Fibroblast of mammary gland (primary cell): Measurements from ENCODE around the gene SMAP2.

ENCODE experiments used
- DNase-seq: peaks from one replicate; pipeline ENCODE4 v3.0.0-alpha.2; 2010; ENCODE audit warnings: low read depth
- H3K4me3 ChIP-seq: 2 replicates; pipeline ENCODE4 v1.5.1; 2011; ENCODE audit warnings: low read depth, mild to moderate bottlenecking, low read length, moderate library complexity; ENCODE audit not compliant: control insufficient read depth
- TF ChIP-seq, protein P1 (sequence below): conservative IDR thresholded peaks from 2 replicates; pipeline ENCODE4 v1.5.1; 2011; ENCODE audit warnings: low read depth, low read length, inconsistent platforms; ENCODE audit not compliant: control insufficient read depth, insufficient read depth

The SMAP2 gene

DNA sequence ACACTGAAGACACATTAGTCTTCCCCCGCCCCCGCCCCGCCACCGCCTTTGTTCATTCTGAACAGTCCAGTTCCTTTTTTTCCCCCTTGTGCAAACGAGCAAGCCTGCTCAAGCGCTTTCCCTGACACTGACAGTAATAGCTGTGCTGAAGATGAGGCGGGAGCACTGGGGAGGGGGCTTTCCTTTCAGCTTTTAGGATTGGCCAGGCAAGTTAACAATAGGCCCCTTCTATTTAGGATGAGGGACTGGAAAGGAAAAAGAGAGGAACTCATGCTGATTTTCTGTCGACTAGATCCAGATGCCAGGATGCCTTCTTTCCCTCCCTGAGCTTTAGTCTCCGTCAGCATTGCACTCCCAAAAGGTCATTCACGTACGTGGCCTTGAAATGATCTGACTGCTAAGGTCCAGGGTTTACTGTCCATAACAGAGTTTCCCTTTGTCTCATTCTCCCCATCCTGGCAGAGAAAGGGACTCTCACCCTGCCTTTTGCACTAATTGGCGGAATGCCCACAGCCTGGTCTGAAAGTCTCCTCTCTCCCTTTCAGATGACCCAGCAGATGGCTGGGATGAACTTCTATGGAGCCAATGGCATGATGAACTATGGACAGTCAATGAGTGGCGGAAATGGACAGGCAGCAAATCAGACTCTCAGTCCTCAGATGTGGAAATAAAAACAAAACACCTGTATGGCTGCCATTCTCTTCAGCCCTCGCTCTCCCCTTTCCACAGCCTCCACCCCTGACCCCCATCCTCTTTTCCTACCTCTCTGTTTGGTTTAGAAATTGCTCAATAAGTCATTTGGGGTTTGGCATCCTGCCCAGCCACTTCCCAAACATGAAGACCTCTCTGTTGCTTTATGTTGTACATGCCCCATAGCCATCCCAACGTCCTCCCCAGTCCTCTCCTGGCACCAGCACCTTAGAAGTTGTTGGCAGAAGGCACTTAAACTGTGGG, 48.2 kb downstream of the SMAP2 start:
- TF ChIP-seq, protein P1, sequence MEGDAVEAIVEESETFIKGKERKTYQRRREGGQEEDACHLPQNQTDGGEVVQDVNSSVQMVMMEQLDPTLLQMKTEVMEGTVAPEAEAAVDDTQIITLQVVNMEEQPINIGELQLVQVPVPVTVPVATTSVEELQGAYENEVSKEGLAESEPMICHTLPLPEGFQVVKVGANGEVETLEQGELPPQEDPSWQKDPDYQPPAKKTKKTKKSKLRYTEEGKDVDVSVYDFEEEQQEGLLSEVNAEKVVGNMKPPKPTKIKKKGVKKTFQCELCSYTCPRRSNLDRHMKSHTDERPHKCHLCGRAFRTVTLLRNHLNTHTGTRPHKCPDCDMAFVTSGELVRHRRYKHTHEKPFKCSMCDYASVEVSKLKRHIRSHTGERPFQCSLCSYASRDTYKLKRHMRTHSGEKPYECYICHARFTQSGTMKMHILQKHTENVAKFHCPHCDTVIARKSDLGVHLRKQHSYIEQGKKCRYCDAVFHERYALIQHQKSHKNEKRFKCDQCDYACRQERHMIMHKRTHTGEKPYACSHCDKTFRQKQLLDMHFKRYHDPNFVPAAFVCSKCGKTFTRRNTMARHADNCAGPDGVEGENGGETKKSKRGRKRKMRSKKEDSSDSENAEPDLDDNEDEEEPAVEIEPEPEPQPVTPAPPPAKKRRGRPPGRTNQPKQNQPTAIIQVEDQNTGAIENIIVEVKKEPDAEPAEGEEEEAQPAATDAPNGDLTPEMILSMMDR: no peak
- H3K4me3 ChIP-seq: no peak overlapping the region
- DNase-seq: peak; percentile 49

DNA sequence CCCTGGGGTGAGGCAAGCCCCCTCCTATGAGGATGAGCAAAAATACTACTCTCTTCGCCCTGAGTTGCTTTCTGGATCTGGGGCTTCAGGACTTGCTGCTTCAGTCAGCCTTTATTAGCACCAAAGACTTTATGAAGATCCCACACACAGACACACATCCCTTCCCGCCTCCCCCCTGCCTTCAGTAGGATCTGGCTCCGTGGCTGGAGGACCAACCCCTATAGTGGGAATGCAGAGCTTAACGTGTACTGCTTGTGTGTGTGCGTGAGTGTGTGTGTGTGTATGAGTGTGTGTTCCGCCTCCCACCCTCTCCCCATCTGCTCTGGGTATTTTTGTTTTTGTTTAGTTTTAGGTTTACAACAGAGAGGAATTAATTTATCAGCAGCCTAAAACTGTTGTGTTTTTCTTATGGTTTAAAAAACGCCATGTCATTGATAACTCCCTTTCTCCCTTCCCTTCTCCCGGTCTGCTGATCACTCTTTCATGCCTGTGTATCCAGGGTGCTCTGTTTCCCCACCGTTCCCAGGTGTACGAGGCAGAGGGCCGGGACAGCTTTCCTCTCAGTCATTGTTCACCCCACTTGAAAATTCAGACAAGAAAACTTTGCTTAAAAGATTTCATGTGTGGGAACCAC, 49.2 kb downstream of the SMAP2 start:
- TF ChIP-seq, protein P1: no peak
- H3K4me3 ChIP-seq: no peak overlapping the region
- no peak for DNase-seq

DNA sequence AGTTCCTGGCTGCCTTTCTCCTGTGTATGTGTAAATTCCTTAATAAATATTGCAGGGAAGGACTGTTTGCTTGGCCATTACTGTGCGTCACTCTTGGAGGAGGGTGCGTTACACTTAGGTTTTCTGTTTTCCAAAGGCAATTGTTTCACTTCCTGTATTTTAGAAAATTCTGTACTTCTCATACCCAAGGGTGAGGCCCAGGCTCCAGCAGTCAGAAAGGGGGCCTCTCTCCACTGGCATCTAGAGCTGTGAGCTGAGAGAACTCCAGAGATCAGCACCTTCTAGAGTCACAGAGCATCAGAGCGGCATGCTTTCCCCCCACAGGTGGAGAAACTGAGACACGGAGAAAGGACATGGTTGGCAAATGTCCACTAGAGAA, 49.7 kb downstream of the SMAP2 start:
- no peak for DNase-seq
- no peak overlapping the region for H3K4me3 ChIP-seq
- TF ChIP-seq, protein P1: no peak

DNA sequence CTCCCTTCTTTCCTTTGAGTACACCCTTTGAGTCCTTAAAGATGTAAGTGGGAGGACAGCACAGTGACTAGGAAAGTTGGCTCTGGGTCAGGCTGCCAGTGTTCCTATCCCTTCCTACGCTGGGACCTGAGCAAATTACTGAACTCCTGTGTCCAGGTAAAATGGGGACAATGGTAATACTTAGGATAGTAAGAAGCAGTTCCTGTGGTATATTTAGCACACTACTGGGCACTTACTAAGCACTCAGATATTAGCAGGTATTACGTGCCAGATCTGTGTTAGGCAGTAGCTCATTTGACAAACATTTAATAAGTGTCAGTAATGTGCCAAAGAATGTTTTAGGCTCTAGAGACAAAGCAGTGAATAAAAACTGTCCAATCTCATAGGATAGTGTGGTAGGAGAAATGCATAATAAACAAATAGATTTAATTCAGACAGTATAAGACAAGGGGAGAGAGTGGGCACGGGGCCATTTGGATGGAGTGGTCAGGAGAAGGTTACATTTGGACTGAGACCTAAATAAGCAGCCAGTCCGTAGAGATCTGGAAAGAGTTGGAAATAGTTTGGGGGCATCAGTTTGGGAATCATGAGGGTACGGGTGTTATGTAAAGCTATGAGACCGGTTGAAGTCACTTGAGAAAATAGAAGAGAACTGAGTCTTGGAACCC, 50.6 kb downstream of the SMAP2 start:
- DNase-seq: no peak
- TF ChIP-seq, protein P1: no peak
- H3K4me3 ChIP-seq: no peak overlapping the region

DNA sequence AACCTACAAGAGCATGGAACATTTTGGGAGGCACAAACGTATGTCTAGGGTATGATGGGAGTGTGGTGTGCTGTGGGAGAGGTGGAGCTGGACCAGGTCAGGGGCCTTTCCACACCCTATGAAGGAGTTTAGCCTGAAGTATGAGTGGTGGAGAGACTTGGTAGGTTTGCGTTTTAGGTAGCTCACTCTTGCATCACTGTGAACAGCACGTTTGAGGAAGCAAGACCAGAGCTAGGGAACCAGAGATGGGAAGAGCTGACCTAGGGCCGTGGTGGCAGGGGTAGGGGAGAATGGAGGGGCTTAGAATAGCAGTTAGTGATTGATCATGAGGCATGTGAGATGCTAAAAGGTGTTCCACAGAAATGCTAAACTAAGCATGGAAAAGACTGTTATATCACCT, 51.7 kb downstream of the SMAP2 start:
- TF ChIP-seq, protein P1: no peak
- DNase-seq: no peak
- H3K4me3 ChIP-seq: no peak overlapping the region

DNA sequence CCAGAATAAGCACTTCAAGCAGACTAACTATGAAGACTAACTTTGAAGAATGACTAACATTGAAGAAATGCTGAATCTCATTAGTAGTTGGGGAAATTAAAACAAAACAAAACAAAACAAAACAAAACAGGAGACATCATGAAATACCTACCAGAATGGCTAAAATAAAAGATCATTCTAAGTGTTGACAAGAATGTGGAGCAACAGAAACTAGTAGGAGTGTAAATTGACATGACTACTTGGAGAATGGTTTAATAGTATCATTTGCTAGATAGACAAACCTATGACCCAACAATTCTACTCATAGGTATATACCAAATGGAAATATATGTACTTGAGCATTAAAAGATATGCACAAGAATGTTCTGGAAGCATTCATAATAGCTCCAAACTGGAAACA, 57.9 kb downstream of the SMAP2 start:
- no peak overlapping the region for H3K4me3 ChIP-seq
- no peak for DNase-seq
- TF ChIP-seq, protein P1: no peak
